ENCODE data around the gene NOC2L.

GRCh38 chr1:1004780-1005697 lies 46.0 kb upstream of the NOC2L start:
- no peak for TF ChIP-seq CTCF (IDR thresholded peaks at IDR 0.05)
- no peak for TF ChIP-seq POLR2A (IDR thresholded peaks at IDR 0.05)
- TF ChIP-seq POLR2AphosphoS5 (IDR thresholded peaks at IDR 0.05; ENCODE audit: insufficient read depth in 1 of 2, low read depth in 1 of 2), result peak in 1 of 2 donors; percentile 39

Measured in vagina (tissue), 2 donors.